Measurements from ENCODE around the gene DPPA4. TPM values are rescaled to one million over a fixed set of nuclear protein-coding genes. Genes with fewer than 3 reads are reported as not detected.

The DPPA4 gene
- total RNA-seq, 1 experiment from 2014 or later = 774 TPM

DNA sequence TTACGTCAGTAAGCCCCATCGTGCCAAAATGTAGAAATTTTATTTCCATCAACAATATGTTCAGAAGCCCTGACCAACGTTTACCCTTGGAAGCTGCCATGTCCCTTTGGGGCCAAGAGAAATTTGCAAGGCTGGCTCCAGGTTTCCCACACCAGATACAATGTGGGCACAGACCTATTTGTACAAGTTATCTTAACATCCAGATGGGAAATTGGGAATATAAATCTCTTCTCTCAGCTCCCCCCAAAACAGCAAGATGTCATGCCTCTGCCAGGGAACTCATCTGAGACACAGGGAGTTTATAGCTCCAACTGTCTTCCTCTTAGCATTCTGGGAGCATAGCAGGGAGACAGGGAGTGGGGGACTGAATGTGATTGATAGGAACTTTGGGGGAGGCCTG lies 11.7 kb downstream of the DPPA4 start (continued):
- TF ChIP-seq, protein P1, sequence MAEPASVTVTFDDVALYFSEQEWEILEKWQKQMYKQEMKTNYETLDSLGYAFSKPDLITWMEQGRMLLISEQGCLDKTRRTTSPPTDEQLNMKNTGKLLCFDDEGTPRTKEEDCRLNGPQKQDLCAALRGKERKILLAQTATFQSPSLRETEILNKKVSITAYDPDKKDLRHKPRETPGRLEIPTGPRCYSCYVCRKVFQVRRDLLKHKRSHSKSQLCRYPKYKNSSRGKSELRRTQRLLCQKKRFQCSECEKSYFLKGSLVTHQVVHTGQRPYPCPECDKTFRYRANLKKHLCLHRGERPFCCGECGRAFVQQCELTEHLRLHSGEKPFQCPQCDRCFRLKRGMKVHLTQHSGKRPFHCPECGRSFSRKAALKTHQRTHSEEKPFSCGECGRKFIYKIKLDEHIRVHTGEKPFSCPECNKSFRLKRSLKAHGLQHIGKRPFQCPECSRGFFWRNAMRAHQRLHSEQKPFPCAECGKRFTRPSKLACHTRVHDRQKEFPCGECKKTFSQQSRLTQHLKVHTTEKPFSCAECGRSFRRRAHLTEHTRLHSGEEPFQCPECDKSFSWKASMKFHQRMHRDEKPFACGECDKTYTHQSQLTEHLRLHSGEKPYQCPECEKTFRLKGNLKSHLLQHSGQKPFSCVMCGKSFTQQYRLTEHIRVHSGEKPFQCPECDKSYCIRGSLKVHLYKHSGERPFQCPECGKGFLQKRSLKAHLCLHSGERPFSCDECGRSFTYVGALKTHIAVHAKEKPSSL (CRISPR knock-in tag; conservative IDR thresholded peaks at IDR 0.05) = peak; percentile 97
- TF ChIP-seq, protein P2, sequence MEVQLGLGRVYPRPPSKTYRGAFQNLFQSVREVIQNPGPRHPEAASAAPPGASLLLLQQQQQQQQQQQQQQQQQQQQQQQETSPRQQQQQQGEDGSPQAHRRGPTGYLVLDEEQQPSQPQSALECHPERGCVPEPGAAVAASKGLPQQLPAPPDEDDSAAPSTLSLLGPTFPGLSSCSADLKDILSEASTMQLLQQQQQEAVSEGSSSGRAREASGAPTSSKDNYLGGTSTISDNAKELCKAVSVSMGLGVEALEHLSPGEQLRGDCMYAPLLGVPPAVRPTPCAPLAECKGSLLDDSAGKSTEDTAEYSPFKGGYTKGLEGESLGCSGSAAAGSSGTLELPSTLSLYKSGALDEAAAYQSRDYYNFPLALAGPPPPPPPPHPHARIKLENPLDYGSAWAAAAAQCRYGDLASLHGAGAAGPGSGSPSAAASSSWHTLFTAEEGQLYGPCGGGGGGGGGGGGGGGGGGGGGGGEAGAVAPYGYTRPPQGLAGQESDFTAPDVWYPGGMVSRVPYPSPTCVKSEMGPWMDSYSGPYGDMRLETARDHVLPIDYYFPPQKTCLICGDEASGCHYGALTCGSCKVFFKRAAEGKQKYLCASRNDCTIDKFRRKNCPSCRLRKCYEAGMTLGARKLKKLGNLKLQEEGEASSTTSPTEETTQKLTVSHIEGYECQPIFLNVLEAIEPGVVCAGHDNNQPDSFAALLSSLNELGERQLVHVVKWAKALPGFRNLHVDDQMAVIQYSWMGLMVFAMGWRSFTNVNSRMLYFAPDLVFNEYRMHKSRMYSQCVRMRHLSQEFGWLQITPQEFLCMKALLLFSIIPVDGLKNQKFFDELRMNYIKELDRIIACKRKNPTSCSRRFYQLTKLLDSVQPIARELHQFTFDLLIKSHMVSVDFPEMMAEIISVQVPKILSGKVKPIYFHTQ (CRISPR knock-in tag; IDR thresholded peaks at IDR 0.05) = peak; percentile 96
- TF ChIP-seq, protein P3, sequence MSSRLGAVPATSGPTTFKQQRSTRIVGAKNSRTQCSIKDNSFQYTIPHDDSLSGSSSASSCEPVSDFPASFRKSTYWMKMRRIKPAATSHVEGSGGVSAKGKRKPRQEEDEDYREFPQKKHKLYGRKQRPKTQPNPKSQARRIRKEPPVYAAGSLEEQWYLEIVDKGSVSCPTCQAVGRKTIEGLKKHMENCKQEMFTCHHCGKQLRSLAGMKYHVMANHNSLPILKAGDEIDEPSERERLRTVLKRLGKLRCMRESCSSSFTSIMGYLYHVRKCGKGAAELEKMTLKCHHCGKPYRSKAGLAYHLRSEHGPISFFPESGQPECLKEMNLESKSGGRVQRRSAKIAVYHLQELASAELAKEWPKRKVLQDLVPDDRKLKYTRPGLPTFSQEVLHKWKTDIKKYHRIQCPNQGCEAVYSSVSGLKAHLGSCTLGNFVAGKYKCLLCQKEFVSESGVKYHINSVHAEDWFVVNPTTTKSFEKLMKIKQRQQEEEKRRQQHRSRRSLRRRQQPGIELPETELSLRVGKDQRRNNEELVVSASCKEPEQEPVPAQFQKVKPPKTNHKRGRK (CRISPR knock-in tag; IDR thresholded peaks at IDR 0.05; ENCODE audit: borderline replicate concordance) = no peak
- TF ChIP-seq, protein P4, sequence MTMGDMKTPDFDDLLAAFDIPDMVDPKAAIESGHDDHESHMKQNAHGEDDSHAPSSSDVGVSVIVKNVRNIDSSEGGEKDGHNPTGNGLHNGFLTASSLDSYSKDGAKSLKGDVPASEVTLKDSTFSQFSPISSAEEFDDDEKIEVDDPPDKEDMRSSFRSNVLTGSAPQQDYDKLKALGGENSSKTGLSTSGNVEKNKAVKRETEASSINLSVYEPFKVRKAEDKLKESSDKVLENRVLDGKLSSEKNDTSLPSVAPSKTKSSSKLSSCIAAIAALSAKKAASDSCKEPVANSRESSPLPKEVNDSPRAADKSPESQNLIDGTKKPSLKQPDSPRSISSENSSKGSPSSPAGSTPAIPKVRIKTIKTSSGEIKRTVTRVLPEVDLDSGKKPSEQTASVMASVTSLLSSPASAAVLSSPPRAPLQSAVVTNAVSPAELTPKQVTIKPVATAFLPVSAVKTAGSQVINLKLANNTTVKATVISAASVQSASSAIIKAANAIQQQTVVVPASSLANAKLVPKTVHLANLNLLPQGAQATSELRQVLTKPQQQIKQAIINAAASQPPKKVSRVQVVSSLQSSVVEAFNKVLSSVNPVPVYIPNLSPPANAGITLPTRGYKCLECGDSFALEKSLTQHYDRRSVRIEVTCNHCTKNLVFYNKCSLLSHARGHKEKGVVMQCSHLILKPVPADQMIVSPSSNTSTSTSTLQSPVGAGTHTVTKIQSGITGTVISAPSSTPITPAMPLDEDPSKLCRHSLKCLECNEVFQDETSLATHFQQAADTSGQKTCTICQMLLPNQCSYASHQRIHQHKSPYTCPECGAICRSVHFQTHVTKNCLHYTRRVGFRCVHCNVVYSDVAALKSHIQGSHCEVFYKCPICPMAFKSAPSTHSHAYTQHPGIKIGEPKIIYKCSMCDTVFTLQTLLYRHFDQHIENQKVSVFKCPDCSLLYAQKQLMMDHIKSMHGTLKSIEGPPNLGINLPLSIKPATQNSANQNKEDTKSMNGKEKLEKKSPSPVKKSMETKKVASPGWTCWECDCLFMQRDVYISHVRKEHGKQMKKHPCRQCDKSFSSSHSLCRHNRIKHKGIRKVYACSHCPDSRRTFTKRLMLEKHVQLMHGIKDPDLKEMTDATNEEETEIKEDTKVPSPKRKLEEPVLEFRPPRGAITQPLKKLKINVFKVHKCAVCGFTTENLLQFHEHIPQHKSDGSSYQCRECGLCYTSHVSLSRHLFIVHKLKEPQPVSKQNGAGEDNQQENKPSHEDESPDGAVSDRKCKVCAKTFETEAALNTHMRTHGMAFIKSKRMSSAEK (CRISPR knock-in tag; IDR thresholded peaks at IDR 0.05; ENCODE audit: borderline replicate concordance) = peak; percentile 97
- TF ChIP-seq, protein P5, sequence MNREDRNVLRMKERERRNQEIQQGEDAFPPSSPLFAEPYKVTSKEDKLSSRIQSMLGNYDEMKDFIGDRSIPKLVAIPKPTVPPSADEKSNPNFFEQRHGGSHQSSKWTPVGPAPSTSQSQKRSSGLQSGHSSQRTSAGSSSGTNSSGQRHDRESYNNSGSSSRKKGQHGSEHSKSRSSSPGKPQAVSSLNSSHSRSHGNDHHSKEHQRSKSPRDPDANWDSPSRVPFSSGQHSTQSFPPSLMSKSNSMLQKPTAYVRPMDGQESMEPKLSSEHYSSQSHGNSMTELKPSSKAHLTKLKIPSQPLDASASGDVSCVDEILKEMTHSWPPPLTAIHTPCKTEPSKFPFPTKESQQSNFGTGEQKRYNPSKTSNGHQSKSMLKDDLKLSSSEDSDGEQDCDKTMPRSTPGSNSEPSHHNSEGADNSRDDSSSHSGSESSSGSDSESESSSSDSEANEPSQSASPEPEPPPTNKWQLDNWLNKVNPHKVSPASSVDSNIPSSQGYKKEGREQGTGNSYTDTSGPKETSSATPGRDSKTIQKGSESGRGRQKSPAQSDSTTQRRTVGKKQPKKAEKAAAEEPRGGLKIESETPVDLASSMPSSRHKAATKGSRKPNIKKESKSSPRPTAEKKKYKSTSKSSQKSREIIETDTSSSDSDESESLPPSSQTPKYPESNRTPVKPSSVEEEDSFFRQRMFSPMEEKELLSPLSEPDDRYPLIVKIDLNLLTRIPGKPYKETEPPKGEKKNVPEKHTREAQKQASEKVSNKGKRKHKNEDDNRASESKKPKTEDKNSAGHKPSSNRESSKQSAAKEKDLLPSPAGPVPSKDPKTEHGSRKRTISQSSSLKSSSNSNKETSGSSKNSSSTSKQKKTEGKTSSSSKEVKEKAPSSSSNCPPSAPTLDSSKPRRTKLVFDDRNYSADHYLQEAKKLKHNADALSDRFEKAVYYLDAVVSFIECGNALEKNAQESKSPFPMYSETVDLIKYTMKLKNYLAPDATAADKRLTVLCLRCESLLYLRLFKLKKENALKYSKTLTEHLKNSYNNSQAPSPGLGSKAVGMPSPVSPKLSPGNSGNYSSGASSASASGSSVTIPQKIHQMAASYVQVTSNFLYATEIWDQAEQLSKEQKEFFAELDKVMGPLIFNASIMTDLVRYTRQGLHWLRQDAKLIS (CRISPR knock-in tag; IDR thresholded peaks at IDR 0.05; ENCODE audit: borderline replicate concordance) = 0 out of 2 replicates have a peak, but pooled peaks have one; percentile 74
- TF ChIP-seq SMAD3 (CRISPR knock-in tag; IDR thresholded peaks at IDR 0.05; ENCODE audit: borderline replicate concordance) (no peak), NR2C2 (CRISPR knock-in tag; IDR thresholded peaks at IDR 0.05) (no peak), FOXJ3 (CRISPR knock-in tag; IDR thresholded peaks at IDR 0.05; ENCODE audit: borderline replicate concordance) (peak; percentile 30; the same call in 1 of the 2 replicates), CREB1 (CRISPR knock-in tag; IDR thresholded peaks at IDR 0.05) (0 out of 2 replicates have a peak, but pooled peaks have one; percentile 40), GRHL2 (CRISPR knock-in tag; IDR thresholded peaks at IDR 0.05; ENCODE audit: insufficient replicate concordance, severe bottlenecking) (no peak)
- TF ChIP-seq, protein P6, sequence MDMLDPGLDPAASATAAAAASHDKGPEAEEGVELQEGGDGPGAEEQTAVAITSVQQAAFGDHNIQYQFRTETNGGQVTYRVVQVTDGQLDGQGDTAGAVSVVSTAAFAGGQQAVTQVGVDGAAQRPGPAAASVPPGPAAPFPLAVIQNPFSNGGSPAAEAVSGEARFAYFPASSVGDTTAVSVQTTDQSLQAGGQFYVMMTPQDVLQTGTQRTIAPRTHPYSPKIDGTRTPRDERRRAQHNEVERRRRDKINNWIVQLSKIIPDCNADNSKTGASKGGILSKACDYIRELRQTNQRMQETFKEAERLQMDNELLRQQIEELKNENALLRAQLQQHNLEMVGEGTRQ (CRISPR knock-in tag; IDR thresholded peaks at IDR 0.05) = no peak
